Esophagus squamous epithelium (tissue), 4 donors: ENCODE measurements around the gene CD19.

Experiments
- POLR2A ChIP-seq, 4 donors: fragments of 450-650 bp; IDR thresholded peaks; one replicate each; pipeline ENCODE4 v1.6.1; 2017; ENCODE audit warnings: antibody characterized with exemption in 4 of 4, mild to moderate bottlenecking in 4 of 4, moderate library complexity in 3 of 4
- TF ChIP-seq, protein P1 (sequence below), 6 experiments: fragments of 450-650 bp in 4 of 6; fragments of 200-600 bp in 2 of 6; sonication (generic) in 2 of 6; IDR thresholded peaks; one replicate each; pipeline ENCODE4 v1.5.1; 2016 to 2019; ENCODE audit warnings: antibody characterized with exemption in 6 of 6, mild to moderate bottlenecking in 4 of 6, moderate library complexity in 4 of 6

DNA sequence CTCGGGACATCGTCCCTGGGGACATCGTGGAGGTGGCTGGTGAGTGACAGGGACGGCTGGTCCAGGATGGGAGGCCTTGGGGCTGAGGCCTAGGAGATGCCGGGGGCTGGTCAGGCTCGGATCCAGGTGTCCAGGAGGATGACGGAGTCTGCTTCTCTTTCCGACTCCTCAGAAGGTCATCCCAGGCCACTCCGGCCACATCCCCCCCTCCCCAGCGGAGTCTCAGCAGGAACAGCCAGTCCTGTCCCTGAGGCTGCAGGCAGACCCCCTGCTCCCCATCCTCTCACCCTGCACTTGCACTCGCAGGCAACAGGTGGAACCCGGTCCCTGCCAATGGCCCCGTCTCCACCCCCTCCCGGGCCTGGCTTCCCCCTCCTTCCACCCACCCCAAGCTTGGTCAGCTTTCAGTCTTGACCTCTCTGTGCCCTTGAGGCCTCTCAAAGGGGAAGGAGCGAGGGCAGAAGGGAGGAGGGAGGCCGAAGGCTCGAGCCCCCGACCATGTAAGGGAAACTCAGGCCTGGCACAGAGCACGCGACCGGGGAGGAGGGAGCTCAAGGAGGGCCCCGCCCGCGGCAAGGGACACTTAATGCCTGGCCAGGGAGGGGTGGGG lies 49.1 kb upstream of the CD19 start:
- TF ChIP-seq, protein P1, sequence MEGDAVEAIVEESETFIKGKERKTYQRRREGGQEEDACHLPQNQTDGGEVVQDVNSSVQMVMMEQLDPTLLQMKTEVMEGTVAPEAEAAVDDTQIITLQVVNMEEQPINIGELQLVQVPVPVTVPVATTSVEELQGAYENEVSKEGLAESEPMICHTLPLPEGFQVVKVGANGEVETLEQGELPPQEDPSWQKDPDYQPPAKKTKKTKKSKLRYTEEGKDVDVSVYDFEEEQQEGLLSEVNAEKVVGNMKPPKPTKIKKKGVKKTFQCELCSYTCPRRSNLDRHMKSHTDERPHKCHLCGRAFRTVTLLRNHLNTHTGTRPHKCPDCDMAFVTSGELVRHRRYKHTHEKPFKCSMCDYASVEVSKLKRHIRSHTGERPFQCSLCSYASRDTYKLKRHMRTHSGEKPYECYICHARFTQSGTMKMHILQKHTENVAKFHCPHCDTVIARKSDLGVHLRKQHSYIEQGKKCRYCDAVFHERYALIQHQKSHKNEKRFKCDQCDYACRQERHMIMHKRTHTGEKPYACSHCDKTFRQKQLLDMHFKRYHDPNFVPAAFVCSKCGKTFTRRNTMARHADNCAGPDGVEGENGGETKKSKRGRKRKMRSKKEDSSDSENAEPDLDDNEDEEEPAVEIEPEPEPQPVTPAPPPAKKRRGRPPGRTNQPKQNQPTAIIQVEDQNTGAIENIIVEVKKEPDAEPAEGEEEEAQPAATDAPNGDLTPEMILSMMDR (IDR thresholded peaks at IDR 0.05): no peak
- no peak for TF ChIP-seq POLR2A (IDR thresholded peaks at IDR 0.05)
